Measurements from ENCODE around the gene GTSE1.
"Not testable (repeated sequence)": the region's sequence is repeated elsewhere in the genome, so short reads cannot be mapped to it uniquely, and the experiment has no call there.

Gene GTSE1

GRCh38 chr22:46296257-46297150 lies at the start of gene GTSE1:
GTSE1 (plus strand) TSS chr22:46296870; CDS start chr22:46297401, 531 bp downstream.
- peak; percentile 95 for DNase-seq (ENCODE audit: low read depth)

- no peak for DNase-seq (ENCODE audit: low read depth)
These were observed 49.2 kb upstream of the GTSE1 start for GRCh38 chr22:46247443-46247975.

GRCh38 chr22:46250035-46250782 lies 46.5 kb upstream of the GTSE1 start, which contains the start of gene CDPF1:
CDPF1 (minus strand) TSS chr22:46250293; CDS start chr22:46248284, 2,009 bp downstream.
- peak; percentile 78 for DNase-seq (ENCODE audit: low read depth)

DNA sequence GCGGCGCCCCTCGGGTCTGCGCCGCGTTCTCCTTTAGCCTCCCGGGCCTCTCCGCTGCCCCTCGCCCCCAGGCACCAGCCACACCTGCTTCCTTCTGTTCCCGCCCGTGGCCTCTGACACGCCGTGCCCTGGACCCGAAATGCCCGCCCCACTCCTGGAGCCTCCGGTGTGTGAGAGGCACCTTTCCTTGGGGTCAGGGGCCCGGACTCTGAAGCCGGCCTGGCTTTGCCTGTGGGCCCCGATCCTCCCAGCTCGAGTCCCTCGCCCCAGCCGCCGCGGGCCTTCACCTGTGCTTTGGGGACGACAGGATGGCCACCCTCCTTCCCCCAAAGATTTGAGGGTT lies 45.9 kb upstream of the GTSE1 start:
- no peak for DNase-seq (ENCODE audit: low read depth)

- no peak for DNase-seq (ENCODE audit: low read depth)
These were observed 45.4 kb upstream of the GTSE1 start for GRCh38 chr22:46251266-46251665.

- no peak for DNase-seq (ENCODE audit: low read depth)
These were observed 44.8 kb upstream of the GTSE1 start for GRCh38 chr22:46251816-46252380.

- DNase-seq (ENCODE audit: low read depth), result no peak
These were observed 40.2 kb upstream of the GTSE1 start for GRCh38 chr22:46256358-46256958.

- DNase-seq (ENCODE audit: low read depth), result no peak
These were observed 37.3 kb upstream of the GTSE1 start for GRCh38 chr22:46259374-46259773.

DNA sequence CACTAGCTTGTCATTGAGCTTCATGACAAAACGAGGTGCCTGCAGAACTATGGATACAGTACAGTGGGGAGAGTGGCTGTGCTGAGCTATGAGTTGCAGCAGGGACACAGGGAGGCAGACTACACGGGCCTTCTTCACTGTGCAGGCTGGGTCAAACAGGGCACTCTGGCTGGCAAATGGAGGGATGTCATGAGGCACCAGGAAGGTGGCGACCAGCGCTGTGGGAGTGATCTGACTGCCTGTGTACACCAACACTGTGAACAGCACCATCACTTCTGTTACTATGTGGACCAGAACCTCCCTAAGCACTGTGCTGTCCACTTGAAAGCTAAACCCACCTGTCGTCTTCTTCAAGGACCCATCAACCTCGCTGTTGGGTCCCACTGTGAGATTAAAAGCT lies 36.6 kb upstream of the GTSE1 start:
- DNase-seq (ENCODE audit: low read depth), result no peak

- DNase-seq (ENCODE audit: low read depth), result peak; percentile 11
These were observed 34.0 kb upstream of the GTSE1 start for GRCh38 chr22:46262449-46263215.

DNA sequence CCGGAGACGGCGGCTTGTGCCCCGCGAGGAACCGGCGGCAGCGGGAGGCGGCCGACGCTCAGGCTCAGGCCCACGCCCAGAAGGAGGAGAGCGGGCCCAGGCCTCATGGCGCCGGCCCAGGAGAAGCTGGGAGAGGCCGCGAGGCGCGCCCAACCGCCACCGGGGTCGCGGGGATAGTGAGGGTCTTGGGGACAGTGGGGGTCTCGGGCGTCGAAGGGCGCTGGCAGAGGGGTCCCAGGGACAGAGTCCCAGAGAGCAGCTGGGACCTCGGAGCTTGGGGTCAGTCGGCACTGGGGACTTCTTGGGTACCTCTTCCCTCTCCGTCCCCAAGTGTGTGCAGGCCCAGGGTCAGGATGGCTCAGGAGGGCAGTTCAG lies 33.5 kb upstream of the GTSE1 start, which contains the start of gene PKDREJ:
Gene PKDREJ, minus strand, starts transcription at position 128 of the 375 bp plus-strand sequence. Its CDS starts 21 bp downstream, at position 107.
- no peak for DNase-seq (ENCODE audit: low read depth)

DNA sequence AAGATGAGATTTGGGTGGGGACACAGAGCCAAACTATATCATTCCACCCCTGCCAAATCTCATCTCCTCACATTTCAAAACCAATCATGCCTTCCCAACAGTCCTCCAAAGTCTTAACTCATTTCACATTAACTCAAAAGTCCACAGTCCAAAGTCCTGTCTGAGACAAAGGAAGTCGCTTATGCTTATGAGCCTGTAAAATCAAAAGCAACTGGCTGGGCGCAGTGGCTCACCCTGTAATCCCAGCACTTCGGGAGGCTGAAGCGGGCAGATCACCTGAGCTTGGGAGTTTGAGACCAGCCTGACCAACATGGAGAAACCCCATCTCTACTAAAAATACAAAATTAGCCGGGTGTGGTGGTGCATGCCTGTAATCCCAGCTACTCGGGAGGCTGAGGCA lies 32.1 kb upstream of the GTSE1 start:
- not testable (repeated sequence) for DNase-seq (ENCODE audit: low read depth)

DNA sequence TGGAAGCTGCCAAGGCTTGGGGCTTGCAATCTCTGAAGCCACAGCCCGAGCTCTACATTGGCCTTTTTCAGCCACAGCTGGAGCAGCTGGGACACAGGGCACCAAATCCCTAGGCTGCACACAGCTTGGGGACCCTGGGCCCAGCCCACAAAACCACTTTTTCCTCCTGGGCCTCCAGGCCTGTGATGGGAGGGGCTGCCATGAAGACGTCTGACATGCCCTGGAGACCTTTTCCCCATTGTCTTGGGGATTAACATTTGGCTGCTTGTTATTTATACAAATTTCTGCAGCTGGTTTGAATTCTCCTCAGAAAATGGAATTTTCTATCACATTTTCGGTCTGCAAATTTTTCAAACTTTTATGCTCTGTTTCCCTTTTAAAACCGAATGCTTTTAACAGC lies 31.0 kb upstream of the GTSE1 start:
- not testable (repeated sequence) for DNase-seq (ENCODE audit: low read depth)

DNA sequence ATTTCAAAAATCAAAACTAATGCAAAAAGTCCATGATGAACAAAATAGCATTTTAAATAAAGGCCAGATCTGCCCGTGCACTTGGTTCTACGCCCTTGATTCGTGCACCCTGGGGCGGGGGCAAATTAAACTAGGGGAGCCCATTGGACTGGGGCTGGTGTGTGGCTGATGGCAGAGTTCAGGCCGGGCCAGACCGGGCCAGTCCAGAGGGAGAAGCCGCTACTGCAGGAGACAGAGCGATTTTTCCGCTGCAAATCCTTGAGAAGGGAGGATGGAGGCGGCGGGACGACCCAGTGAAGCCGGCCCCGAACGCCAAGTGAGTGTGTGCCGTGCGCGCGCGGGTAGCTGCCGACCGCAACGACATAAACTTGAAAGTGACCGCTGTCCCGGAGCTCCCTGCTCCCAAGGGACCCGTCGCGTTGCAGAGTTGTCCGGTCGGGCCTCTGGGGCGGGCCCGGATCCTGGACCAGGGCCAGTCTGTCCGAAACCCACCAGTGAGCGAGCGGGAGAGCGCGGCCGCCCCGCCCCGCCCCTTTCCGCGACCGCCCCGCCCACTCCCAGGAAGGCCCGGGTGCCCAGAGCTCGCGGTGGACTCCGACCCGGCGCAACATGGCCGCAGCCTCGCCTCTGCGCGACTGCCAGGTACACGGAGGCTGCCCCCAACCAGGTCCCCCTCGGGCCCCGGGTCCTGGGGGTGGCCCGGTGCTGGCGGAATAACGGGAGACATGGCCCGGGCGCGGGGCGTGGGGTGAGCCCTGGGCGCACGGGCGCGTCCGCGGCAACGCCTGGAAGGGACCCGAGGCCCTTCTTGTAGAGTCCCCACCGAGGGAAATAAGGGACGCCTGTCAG lies 29.0 kb upstream of the GTSE1 start, which contains the start of gene TTC38:
Gene TTC38, plus strand, starts transcription at position 578 of the 849 bp plus-strand sequence. Its CDS starts 32 bp downstream, at position 610.
- peak; percentile 83 for DNase-seq (ENCODE audit: low read depth)

DNA sequence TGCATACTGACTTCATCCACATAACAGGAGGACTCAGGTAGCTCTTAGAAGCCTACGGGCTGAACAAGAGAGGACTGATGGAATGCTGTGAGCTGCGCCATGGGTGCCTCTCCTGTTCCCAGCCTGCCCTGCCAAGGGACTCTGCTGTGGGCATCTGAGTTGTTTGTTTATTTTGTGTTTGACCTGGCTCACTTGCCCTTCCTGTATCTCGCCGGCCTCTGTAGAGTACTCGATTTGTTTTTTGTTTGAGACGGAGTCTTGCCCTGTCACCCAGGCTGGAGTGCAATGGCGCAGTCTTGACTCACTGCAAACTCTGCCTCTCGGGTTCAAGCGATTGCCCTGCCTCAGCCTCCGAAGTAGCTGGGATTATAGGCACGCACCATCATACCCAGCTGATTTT lies 27.1 kb upstream of the GTSE1 start:
- no peak for DNase-seq (ENCODE audit: low read depth)

DNA sequence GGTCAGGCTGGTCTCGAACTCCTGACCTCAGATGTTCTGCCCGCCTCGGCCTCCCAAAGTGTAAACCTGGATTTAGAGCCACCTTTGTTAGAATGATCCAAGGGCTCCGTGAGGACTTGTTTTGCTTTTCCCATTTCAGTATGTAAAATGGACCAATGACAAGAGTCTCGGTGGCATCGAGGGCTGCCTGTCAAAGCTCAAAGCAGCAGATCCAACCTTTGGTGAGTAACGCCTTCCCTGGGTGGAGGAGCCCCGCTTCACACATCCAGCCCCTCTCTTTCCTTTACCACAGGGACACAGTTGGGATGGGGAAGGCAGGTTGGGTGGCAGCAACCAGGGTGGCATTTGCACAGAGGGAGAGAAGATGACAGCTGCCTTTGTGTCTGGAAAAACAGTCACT lies 24.5 kb upstream of the GTSE1 start:
- DNase-seq (ENCODE audit: low read depth), result no peak

DNA sequence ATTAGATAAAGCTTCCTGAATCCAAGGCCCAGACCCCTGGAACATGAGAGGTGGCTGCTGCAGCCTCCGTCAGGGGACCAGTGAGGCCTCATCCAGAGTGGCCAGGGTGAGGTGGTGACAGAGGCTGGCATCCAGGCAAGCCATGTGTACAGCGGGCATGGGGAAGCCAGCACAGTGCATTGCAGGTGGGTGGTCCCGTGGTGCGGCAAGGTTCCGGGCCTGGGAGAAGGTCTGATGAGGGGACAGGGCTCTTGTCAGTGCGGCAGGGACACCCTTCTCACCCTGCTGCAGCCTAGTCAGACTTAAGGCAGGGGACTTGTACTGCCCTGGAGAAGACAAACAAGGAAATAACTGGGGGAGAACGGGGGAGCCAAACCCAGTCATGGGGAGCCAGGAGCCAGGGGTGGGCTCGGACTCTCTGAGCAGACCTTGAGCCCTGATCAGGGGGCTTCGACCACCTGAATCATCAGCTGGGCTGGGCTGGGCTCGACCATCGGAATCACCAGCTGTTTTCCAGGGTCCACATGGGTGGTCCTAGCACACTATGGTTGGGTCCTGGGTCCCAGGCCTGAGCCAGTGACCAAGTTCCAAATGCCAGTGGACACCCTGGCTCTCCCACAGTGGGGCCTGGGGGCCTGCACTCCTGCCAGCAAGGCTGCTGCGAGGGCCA lies 23.8 kb upstream of the GTSE1 start:
- DNase-seq (ENCODE audit: low read depth), result no peak

DNA sequence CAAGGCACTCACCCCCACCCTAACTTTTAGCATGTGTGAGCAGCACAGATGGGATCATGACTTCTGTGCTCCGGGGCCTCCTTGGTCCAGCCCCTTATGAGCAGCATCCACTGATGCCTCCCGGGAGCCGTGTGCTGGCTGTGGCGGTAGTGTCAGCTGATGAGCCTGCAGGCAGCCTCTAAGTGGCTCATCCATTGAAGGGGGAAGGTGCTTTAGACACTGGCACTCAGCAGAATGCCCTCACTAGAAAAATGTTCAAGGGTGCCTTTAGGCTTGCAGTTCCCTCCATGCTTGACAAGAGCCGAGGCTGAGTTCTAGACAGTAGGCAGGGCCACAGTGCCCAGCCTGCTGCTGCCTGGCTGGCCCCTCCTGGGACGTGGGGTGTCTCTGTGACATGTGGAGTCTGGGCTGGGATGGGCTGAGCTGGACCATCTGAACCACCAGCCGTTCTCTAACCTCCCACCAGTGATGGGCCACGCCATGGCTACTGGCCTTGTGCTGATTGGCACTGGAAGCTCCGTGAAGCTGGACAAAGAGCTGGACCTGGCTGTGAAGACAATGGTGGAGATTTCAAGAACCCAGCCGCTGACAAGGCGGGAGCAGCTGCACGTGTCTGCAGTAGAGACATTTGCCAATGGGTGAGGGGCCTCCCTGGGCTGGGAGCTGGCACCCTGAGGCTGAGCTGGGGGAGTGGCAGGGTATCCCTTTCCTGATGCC lies 23.1 kb upstream of the GTSE1 start:
- no peak for DNase-seq (ENCODE audit: low read depth)

GRCh38 chr22:46274381-46274780 lies 22.3 kb upstream of the GTSE1 start:
- DNase-seq (ENCODE audit: low read depth), result no peak
